ENCODE data around the gene ROR1. TPM values are rescaled to one million over a fixed set of nuclear protein-coding genes. Genes with fewer than 3 reads are reported as not detected.

Gene ROR1
- total RNA-seq, 1 experiment from 2014 or later = 2.7 TPM

- H3K9me3 ChIP-seq (ENCODE audit: control insufficient read depth in 1 of 2, insufficient read depth in 1 of 2, low read depth in 1 of 2, low read length in 2 of 2) = no peaks in the 10 kb centered on the region
- TF ChIP-seq CEBPB (IDR thresholded peaks at IDR 0.05; ENCODE audit: low read depth) (no peak), ATF3 (IDR thresholded peaks at IDR 0.05) (no peak), POLR2AphosphoS5 (IDR thresholded peaks at IDR 0.05; ENCODE audit: low read depth, low read length) (no peak), SRF (IDR thresholded peaks at IDR 0.05; ENCODE audit: low read depth) (no peak), SIN3A (IDR thresholded peaks at IDR 0.05; ENCODE audit: low read depth) (no peak), ZBTB33 (IDR thresholded peaks at IDR 0.05; ENCODE audit: extremely low read depth, insufficient replicate concordance, low read length) (no peak), EGR1 (IDR thresholded peaks at IDR 0.05; ENCODE audit: low read depth) (no peak), ZNF274 (IDR thresholded peaks at IDR 0.05; ENCODE audit: low read depth, low read length) (no peak), REST (IDR thresholded peaks at IDR 0.05; ENCODE audit: low read depth) (no peak), EZH2 (IDR thresholded peaks at IDR 0.05) (no peak), POLR2A (IDR thresholded peaks at IDR 0.05; ENCODE audit: borderline replicate concordance, extremely low read depth, insufficient read depth, insufficient read length) (no peak), TCF7L2 (IDR thresholded peaks at IDR 0.05; ENCODE audit: borderline replicate concordance, extremely low read depth, insufficient read depth, insufficient read length) (no peak), EZH2phosphoT487 (IDR thresholded peaks at IDR 0.05; ENCODE audit: borderline replicate concordance) (no peak), CTCF (IDR thresholded peaks at IDR 0.05 in 2 of 3, conservative IDR thresholded peaks at IDR 0.05 in 1 of 3; ENCODE audit: borderline replicate concordance in 1 of 3, insufficient read depth in 1 of 3, low read depth in 2 of 3, low read length in 2 of 3) (no peak), SP1 (IDR thresholded peaks at IDR 0.05; ENCODE audit: low read depth) (no peak), CBX3 (IDR thresholded peaks at IDR 0.05; ENCODE audit: low read depth) (no peak), RAD21 (IDR thresholded peaks at IDR 0.05; ENCODE audit: low read depth) (no peak), MAX (IDR thresholded peaks at IDR 0.05) (no peak)
- no peaks in the 10 kb centered on the region for H3K4me1 ChIP-seq (ENCODE audit: control insufficient read depth in 1 of 2, insufficient read depth in 2 of 2, low read length in 2 of 2)
- no peaks in the 10 kb centered on the region for H4K20me1 ChIP-seq (ENCODE audit: insufficient read depth)
- RAD21 ChIA-PET (ENCODE audit: low non-redundant PET in 1 of 2, low total read pairs in 2 of 2, uncharacterized antibody in 2 of 2, unreplicated experiment in 2 of 2) = no interaction called here
- no peaks in the 10 kb centered on the region for H3K36me3 ChIP-seq (ENCODE audit: control insufficient read depth in 1 of 2, insufficient read depth in 2 of 2, low read length in 2 of 2)
- H3K79me2 ChIP-seq (ENCODE audit: insufficient read depth, low read length) = no peaks in the 10 kb centered on the region
- no TSS peak for BruUV-seq (replicated peaks)
- H3K9ac ChIP-seq (ENCODE audit: low read length) = no peak overlapping the region
- ATAC-seq (no peak), DNase-seq (ENCODE audit: low read depth, low spot score) (no peak)
- H3K4me3 ChIP-seq (replicated peaks in 1 of 2; ENCODE audit: low read depth in 1 of 2, low read length in 2 of 2) = no peak overlapping the region
- H3K4me2 ChIP-seq (ENCODE audit: low read length) = no peak overlapping the region
- H2AFZ ChIP-seq (ENCODE audit: low read depth, low read length, poor library complexity, severe bottlenecking) = no peak overlapping the region
- CTCF ChIA-PET = no interaction called here
- no peak overlapping the region for H3K27ac ChIP-seq (ENCODE audit: low read depth, low read length)
- H3K27me3 ChIP-seq (ENCODE audit: insufficient read depth, low read length) = no peaks in the 10 kb centered on the region
- no peaks in the 10 kb centered on the region for H3K9me2 ChIP-seq (ENCODE audit: insufficient read depth)
- POLR2A ChIA-PET = no interaction called here
- intact Hi-C loops (cut with micrococcal nuclease) = no loop called here
Observed at GRCh38 chr1:64184003-64184440, 410.2 kb downstream of the ROR1 start.

All from HCT116 (cell line).